DMS 273 treated with DMSO at 0.1 percent for 48 hours (cell line): Measurements from ENCODE around the gene AKT3.
A peak's percentile ranks its signal among the peaks of the same experiment; 100 is the strongest.

Source experiments
- DNase-seq: peaks from one replicate; lab custom pipeline; 2025; lab: John Stamatoyannopoulos, UW

AKT3 gene

GRCh38 chr1:243487649-243488227, 362.3 kb downstream of the AKT3 start:
- peak; percentile 67 for DNase-seq

DNA sequence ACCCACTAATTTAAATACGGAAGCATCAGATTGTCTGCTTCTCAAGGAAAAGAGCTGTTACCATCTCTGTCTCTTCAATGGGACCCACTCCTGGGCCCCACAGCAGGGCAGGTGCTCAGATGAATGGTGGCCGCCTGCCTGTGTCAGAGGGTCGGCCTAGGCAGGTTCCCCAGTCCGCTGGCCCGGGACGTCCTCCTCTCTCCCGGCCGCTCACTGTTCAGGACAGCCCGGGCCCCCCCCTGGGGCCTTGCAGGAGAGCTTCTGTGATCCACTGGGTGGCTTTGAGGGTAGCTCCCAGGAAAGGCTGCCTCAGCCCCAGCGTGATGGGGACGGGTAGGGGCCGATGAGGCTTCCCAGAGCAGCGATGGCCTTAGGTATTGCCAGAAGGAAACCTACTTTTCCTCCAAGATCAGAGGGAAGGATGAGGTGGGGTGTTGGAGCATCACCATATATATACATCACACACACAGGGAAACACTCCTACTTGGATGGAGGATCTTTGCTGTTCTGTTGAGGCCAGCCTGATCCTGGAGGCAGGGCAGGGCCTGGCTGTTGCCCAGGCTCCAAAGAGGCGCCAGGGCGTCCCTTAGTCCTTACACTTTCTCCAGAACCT, 362.9 kb downstream of the AKT3 start:
- no peak for DNase-seq

GRCh38 chr1:243483952-243484351, 366.1 kb downstream of the AKT3 start:
- DNase-seq, result no peak

DNA sequence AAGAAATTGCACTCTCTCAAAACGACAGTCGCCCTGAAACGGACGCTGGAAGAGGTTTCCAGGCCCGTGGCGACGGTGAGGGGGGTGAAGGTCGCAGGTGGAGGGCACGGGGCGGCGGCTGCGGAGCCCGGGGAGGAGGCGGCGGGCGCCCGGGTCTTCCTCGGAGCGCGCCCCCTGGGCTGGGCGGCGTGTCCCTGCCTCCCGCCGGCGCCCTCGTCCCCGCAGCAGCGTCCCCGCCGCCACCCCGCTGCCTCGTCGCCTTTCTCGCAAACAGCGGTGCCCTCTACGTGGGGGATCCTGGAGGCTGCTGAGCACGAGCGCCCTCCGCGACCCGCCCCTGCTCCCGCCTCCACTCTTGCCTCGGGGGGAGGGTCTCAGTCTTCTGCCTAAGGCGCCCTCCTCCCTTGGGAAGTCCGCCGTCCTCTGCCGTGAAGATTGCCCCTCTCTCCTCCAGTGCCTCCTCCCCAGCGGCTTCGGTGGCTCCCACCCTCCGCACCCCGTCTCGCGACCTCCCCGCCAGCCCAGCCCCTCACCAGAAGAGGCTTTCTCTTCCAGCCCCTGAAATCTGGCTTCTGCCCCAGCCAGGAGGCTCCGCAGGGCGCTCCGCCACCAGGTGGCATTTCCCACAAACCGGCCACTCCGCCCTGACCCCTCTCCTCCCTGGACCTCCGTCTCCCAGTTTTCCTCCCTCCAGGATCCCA, 366.8 kb downstream of the AKT3 start:
- peak; percentile 60 for DNase-seq

DNA sequence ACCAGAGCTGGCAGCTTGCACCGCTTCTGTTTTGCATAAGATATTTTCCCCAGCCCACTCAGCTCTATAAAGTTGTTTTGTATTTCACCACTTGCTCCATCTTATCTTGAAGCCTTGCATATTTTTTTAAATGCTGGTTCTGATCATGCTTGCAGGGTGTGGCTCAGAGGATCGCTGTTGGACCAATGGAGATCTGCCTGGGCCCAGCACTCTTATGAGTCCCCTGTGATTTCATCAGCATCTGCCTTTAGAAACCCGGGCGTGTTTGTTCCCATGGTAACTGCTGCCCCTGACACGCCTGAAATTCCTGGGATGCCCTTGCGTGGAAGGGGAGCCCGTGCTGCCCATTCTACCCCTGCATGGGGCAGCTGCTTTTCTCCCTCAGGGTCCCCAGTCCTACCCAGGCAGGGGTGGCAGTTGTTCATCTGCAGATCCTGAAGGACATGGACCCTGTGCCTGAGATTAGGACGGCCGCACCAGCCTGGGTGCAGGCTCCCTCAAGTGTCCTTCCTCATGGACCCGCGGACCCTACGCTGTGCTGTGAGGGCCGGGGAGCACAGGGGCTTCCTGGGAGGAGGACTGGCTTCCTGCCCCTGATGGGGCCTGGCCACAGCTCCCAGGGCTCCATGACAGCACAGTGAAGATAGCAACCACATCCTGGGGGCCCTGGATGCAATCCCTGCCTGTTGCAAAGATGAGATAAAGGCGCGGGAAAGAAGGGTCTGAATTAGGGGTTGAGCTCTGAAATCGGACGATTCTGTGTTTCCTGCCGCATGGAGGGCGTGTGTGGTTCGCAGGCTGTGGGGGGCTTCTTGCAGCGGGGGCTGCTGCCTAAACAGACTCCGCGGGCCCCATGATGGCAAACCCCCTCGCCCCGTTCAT, 367.7 kb downstream of the AKT3 start:
- peak; percentile 89 for DNase-seq

DNA sequence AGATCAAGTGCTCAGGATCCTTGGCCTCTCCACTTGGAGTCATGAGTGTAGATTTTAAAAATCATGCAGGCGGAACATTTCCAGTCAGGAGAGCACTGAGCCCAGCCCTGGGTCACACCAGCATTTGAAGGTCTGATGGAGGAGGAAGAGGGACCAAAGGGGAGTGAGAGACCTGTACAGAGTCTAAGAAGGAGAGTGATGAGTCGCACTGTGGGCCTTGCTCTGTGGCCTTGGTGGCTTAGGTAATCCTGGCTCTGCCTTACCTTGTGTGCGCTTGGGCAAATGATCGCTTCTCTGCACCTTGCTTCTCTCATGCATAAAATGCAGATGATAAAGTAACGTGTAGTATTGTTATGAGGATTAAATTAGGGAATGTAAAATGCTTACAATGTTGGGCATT, 368.9 kb downstream of the AKT3 start:
- no peak for DNase-seq

GRCh38 chr1:243477731-243478290, 372.2 kb downstream of the AKT3 start:
- no peak for DNase-seq

- peak; percentile 71 for DNase-seq
These were observed 374.1 kb downstream of the AKT3 start for GRCh38 chr1:243475966-243476365.

DNA sequence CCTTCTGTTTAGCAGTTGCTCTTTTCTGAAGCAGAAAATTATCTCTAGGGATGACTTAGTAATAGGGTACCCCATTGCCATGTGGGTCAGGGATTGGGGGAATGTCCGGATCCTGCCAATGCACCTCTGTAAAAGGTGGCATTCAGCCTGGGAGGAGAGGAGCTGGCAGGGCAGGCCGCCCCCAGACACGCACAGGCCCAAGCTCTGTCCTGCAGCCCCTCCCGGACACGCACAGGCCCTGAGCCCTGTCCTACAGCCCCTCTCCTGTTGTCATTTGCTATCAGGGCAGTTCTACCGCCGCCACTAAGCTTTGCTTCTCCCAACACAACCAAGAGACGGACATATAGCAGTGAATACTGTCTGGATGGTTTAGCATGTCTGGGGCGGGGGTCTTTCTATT, 375.1 kb downstream of the AKT3 start:
- no peak for DNase-seq

DNA sequence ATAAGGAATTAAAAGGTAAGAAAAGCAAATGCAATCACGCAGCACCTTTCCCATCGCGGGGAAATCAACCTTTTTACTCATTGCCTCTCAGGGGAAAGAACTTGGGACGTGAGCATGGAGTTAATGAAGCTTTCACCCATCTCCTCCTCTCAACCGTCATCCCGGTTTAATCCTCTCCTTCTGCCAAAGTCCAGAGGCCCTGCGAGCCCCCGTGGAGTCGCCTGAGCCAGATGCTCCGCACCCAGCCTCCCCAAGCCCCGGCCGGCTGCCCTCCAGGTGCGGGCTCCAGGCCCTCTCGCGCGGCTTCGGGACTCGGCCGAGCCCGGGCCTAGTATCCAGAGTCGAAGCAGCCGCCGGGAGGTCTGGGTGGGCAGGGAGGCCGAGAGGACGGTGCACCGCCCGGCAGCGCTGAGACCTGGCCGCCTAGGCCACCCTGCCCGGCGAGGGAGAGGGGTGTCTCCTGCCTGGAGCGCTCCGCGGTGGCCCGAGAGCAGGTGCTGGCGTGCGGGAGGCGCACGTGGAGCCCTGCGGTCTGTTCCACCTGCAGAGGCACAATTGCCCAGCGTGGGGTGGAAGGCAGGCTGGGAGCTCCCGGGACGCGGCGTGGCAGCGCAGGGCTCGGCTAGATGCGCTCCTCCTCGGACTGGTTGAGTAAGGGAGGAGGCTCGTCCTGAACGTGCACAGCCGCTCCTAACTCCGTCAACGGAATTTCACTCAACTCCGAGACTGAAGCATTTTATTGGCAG, 375.7 kb downstream of the AKT3 start:
- peak; percentile 51 for DNase-seq

GRCh38 chr1:243473227-243474135, 376.6 kb downstream of the AKT3 start:
- DNase-seq, result peak; percentile 79

DNA sequence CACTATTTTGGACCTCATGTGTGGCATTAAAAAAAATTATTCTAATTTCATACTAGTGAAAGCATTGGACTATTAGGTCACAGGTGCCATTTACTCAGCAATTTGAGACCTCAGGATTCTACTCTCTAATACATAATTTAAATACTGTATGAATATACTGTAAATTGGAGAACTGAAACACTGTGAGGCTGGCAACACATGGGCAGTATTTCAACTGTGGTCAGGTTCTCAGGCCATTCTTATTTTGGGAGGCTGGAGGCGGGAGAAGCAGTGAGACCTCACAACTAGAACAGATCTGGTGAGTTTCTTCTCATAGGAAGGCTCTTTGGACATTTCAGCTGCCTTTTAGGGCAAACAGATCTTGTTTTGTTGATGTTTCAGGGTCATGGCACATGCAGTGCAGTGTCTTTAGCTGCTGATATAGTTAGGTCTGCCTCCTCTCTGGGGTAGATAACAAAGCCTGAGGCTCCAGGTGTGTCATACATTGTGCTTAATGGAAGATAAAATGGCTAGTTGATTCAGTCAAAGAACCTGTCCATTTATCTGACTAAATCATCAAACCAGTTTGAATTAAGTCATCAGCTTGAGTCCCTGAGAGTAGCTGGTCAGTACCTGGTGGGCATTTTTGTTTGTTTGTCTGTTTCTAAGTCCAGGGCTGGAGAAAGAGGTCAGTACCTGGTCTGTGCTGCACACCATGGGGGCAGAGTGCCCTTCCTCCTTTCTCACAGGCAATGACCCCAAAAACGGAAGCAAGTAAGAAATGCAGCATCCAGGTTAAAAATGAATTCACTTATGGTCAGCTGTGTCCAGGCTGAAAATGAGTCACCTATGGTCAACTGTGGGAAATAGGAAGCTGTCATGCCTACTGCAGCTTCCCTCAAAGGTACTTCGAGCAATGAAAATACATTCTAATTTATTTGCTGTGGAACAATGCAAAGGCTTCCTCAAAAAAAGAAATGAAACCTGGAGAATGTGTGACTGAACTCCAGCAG, 378.0 kb downstream of the AKT3 start:
- DNase-seq, result no peak

DNA sequence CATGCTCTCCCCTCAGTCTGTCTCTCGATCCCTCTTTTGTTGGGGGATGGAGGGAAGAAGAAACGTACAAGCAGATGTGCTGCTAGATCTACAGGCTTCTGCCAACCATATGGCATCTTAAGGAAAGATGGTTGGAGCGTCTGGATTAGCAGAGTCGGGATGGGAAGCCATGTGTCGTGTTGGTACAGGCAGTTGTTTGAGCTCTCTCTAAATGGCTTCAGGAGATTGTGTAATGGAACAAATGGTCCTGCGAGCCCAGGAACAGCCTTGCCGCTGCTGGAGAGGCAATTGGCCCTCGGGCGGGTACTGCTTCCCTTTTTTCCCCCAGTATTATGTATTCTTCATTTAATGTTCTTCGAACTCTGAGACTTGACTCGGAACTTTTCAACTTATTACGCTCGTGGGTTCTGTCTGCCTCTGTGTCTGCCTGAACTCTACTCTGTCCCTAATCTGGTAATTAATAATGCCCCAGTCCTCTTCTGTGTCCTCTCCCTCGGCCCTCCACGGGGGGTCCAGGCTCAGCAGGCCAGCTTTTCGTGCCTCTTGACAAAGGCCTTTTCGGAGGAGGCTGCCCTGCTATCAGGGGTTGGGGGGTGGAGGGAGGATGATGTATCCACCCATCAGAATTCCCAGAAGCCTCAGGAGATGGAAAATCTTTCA, 378.9 kb downstream of the AKT3 start:
- peak; percentile 97 for DNase-seq

- no peak for DNase-seq
These were observed 379.5 kb downstream of the AKT3 start for GRCh38 chr1:243470502-243470901.

- peak; percentile 76 for DNase-seq
These were observed 380.5 kb downstream of the AKT3 start for GRCh38 chr1:243469497-243469896.

DNA sequence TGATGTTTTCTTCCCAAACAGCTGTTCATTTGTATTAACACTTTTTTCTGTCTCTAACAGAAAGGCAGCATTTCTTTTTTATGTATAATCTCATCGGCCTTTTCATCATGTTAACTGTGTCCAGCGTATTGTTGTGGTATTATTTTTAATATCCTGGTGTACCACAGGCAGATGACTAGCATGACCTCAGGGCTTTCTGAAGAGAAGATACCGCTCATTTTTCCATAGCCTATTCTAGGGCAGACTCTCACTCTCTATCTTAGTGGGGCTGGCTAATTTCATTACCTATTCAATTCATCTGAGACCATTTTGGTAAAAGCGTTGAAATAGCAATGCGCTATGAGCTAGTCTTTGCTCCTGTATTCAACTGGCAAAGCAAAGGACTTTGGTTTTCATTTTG, 384.3 kb downstream of the AKT3 start:
- no peak for DNase-seq

- DNase-seq, result no peak
These were observed 385.0 kb downstream of the AKT3 start for GRCh38 chr1:243465081-243465480.

DNA sequence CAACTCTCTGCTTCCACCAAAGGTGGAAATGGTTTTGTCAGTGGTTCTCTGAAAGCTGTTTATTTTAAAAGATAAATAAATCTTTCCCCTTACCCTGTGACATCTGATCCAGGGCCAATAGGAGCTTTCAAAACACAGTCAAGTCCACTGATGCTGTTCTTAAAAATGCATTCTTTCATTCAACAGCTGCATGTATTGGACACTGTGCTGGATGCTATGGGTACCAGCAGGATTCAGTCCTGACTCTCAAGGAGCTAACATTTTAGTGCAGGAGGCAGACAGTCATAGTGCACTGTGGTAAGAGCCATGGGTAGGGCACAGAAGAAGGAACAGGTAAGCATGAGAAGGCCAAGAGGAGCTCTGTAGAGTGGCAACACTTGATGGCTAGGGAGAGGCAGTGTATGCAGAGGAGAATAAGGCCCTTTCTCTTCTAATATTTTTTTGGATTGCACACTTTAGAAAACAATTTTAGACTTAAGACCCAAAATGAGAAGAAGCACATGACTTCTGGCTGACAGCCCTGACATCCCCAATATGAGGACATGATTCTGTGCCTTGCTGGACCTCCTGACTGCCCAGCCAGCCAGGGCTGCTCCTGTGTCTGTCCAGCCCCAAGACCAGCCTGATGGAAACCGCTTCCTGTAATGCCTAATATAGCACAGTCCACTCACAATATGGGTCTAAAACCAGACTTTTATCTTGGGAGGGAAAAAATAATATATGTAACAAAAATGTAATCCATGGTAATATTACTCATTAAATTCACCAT, 386.9 kb downstream of the AKT3 start:
- no peak for DNase-seq
